H1 (cell line): ENCODE measurements around the gene AZI2. TPM values are rescaled to one million over a fixed set of nuclear protein-coding genes. Genes with fewer than 3 reads are reported as not detected.

Experiments
- CBX8 ChIP-seq: fragments of 300-800, 300-1000 bp; sonication (generic); IDR thresholded peaks from 2 replicates; pipeline ENCODE4 v1.7.1; 2016; ENCODE audit warnings: low read depth, low read length, borderline replicate concordance
- CHD1 ChIP-seq: IDR thresholded peaks from 2 replicates; pipeline ENCODE4 v1.6.1; 2012; ENCODE audit warnings: low read depth, low read length, improper control_type of control experiment
- CHD2 ChIP-seq: IDR thresholded peaks from 2 replicates; pipeline ENCODE4 v1.6.1; 2012; ENCODE audit warnings: low read length, improper control_type of control experiment
- CHD7 ChIP-seq: fragments of 300-600 bp; sonication (generic); IDR thresholded peaks from 2 replicates; pipeline ENCODE4 v1.7.1; 2012; ENCODE audit warnings: low read length, moderate library complexity, mild to moderate bottlenecking, inconsistent platforms; ENCODE audit not compliant: insufficient replicate concordance
- JUN ChIP-seq: IDR thresholded peaks from 2 replicates; pipeline ENCODE4 v1.6.1; 2011; ENCODE audit warnings: low read depth, mild to moderate bottlenecking, improper control_type of control experiment, low read length
- JUND ChIP-seq: IDR thresholded peaks from 2 replicates; pipeline ENCODE4 v1.6.1; 2011; ENCODE audit warnings: mild to moderate bottlenecking, improper control_type of control experiment, low read length
- KDM1A ChIP-seq: fragments of 200-600, 300-600 bp; sonication (generic); IDR thresholded peaks from 2 replicates; pipeline ENCODE4 v1.7.1; 2016; ENCODE audit warnings: mild to moderate bottlenecking, low read length, borderline replicate concordance
- PHF8 ChIP-seq: fragments of 200-600 bp; sonication (generic); conservative IDR thresholded peaks from 2 replicates; pipeline ENCODE4 v1.7.1; 2012; ENCODE audit warnings: low read depth, mild to moderate bottlenecking, inconsistent platforms, low read length, moderate library complexity
- SP1 ChIP-seq: IDR thresholded peaks from 2 replicates; pipeline ENCODE4 v1.6.1; 2011; ENCODE audit warnings: low read depth, low read length
- SP2 ChIP-seq: IDR thresholded peaks from 2 replicates; pipeline ENCODE4 v1.6.1; 2012; ENCODE audit warnings: mild to moderate bottlenecking, low read length, inconsistent platforms
- TAF7 ChIP-seq: optimal IDR thresholded peaks from 2 replicates; pipeline ENCODE3; 2011; ENCODE audit warnings: low read depth, mild to moderate bottlenecking, inconsistent platforms, low read length, moderate library complexity, borderline replicate concordance
- polyA plus RNA-seq, 7 experiments: library from polyadenylated mRNA; depleted of rRNA in 3 of 7; stranded (reverse) in 5 of 7; unstranded in 2 of 7; fragments of >200 nt in 5 of 7; fragments of 200-250 nt in 2 of 7; gene quantifications; 1 replicate in 5 of 7; 2 replicates in 1 of 7; 4 replicates in 1 of 7; pipeline versions ENCODE4 v1.2.1 to v1.2.3, GENCODE V29; 2011 to 2013; ENCODE audit warnings: missing spikeins in 2 of 7, mixed read lengths in 2 of 7
- total RNA-seq: library from RNA; stranded (reverse); fragmentation: NEBNext Ultra II Directional; extraction: Animal tissue kit (Norgen Biotek cat#: 25700); gene quantifications from 2 replicates; pipeline ENCODE4 v1.2.1, GENCODE V29; 2021
- TF ChIP-seq, protein P1 (sequence below): IDR thresholded peaks from 2 replicates; pipeline ENCODE4 v1.6.1; 2011; ENCODE audit warnings: low read length, improper control_type of control experiment

AZI2 gene
- total and polyA plus RNA-seq, 2 of the 8 experiments (the other 6 are each of a cell fraction or from before 2014, with no cell fraction given): 17.4 to 39.2 TPM

DNA sequence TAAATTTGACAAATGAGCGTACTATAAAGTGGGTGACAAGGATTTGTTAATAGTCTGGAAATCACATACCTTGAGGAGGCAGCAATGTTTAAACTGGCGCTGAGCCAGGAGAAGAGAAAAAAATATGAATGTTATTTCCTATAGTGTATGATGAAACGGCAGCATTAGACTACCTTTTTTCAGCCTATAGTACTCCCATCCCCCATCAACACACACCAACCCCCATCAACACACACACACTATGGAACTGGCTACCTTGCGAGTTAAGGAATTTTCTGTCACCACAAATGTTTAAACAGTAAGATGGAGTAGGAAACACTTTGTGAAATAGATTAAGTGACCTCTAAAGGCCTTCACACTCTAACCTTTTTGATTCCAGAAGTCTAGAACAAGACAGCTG lies 46.9 kb downstream of the AZI2 start (continued):
- TF ChIP-seq CHD7 (no peak), JUN (no peak), PHF8 (no peak), SP1 (no peak), CBX8 (no peak), SP2 (no peak), CHD1 (no peak), TAF7 (no peak), CHD2 (no peak), KDM1A (no peak), JUND (no peak)
- TF ChIP-seq, protein P1, sequence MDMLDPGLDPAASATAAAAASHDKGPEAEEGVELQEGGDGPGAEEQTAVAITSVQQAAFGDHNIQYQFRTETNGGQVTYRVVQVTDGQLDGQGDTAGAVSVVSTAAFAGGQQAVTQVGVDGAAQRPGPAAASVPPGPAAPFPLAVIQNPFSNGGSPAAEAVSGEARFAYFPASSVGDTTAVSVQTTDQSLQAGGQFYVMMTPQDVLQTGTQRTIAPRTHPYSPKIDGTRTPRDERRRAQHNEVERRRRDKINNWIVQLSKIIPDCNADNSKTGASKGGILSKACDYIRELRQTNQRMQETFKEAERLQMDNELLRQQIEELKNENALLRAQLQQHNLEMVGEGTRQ: no peak
